HG03460 (cell line): Measurements from ENCODE around the gene BRF1.

Experiments used
- ATAC-seq: cut with Tn5 transposase; IDR thresholded peaks from one replicate; pipeline ENCODE4 v1.9.1; 2021; ENCODE audit not compliant: unreplicated experiment

BRF1 gene

DNA sequence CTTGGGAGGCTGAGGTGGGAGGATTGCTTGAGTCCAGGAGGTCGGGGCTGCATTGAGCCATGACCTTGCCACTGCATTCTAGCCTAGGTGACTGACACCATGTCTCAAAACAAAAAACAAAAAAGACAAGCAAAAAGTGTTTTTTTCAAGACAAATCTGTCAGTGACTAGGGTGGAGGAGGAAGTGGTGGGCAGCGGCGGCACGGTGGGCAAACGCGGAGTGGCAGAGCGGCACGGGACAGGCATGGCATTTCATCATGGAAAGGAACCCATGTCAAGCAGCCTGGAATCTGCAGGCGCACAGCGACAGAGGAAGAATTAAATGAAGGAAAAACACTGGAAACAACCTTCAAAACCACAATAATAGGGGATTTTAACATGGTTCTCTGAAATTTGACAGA lies 56.5 kb downstream of the BRF1 start:
- no peak for ATAC-seq

DNA sequence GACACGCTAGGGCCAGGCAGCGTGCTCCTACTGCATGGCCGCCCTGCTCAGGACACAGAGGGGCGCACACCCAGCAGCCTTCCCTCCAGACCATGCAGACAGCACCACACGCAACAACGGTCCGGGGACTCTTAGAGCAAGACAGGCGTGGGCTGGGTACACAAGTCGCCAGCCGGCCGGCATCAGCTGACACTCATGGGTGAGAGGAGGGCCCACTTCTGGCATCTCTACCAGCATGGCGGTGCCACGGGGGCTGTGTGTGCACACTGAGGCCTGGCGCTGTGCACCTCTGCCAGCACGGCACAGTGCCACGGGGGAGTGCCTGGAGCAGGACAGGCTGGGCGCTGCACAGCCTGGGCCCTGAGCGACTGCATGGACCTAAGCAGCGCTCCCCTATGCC lies 59.2 kb downstream of the BRF1 start:
- ATAC-seq = no peak

DNA sequence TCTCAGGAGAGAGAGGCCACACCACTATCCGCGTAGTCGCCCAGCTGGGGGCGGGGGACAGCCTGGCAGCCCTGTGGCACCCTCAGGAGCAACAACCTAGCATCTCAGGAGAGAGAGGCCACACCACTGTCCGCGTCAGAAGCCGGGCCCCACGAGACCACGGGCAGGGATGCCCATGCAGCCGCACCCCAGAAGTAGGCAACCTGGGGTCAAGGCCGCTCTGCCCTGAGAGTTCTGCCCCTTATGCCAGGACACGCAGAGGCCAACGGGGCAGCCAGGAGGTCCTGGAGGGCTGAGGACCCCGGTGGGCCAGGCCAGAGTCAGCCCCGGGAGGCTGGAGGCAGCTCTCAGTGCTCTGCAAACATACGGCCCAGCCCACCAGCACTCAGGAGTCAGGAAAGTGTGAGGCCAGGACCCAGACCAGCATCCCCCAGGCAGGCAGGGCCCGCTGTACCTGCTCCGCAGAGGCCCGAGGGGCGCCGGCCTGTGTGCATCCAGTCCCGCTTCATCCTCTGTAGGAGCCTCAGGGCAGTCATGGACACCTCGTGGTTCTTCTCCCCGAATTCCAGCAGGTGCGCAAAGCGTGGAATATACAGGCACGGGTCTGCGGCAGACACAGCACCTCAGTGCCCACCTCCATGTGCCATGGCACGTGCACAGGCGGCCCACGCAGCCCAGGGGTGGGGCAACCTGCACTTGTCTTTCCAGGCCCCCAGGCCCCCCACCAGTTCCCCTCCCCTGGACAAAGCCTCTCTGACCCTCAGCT lies 59.8 kb downstream of the BRF1 start:
- no peak for ATAC-seq

DNA sequence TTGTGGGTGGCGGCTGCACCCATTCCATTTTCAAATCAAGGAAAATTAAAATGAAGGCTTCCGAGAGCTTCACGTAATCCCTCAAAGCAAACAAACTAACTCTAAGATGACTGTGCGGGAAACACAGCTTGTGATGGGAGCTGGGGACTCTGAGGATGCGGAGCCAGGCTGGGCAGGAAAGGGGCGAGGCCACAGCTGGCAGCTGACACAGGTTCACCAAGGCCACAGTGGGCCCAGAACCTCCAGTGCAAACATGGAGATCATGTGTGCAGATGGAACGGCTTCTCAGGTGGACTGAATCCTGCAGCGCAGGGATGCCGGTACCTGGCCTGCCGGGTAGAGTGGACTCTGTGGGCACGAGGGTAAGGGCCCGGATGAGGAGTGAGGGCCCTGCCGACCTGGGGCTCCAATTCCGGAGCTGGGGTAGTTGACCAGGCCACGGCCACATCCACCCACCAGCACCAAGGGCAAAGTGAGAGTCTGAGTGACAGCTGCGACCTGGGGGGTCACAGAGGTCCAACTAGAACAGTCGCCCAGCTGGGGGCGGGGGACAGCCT lies 71.6 kb downstream of the BRF1 start:
- no peak for ATAC-seq

DNA sequence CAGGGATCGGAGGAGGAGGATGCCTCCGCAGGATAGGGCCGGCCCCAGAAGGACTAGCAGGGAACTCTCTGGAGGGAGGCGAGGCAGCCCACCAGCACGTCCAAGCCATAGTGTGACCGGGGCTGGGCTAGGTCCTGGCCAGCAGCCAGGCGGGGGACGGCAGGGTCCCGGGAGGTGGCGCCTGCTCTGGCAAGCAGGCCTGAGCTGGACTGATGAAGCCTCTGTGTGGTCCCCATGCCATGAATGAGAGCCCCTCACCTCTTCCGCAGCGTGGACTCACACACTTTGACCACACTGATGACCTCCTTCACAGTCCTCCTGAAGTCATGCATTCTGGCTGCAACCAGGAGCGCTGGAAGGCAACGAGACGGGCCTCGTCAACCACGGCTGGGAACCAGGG lies 72.2 kb downstream of the BRF1 start:
- ATAC-seq = no peak

DNA sequence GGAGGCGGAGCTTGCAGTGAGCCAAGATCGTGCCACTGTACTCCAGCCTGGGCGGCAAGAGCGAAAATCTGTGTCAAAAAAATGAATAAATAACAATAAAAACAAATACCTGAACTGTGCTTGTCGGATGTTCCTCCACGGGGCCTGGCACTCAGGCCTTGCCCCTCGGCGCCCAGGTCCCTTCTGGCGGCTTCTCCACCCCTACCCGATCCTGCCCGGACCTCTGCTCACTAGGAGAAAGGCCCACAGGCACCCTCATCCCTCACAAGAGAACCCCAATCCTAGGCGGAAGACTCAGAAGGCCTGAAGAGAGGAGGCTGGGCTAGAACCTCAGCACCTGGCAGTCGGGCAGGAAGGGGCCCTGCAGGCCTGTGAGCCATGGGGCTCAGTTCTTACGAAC lies 73.5 kb downstream of the BRF1 start:
- no peak for ATAC-seq

DNA sequence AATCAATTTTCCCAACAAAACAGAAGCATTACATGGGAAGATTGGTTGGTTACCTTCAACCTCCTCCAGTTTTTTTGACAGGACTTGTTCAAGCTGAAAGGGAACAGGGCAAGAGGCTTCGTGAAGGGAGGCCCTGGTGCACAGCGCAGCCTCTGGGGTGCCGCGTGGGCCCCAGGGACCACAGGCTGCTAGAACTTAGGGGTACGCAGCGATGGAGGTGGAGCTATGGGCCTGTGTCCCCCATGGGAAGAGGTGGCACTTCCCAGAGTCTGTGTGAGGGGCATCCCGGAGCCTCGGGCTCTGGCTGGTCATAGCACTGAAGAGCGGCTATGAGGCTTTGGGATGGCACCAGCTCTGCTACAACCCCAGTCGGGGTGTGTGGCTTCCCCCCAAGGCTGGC lies 74.6 kb downstream of the BRF1 start:
- no peak for ATAC-seq

DNA sequence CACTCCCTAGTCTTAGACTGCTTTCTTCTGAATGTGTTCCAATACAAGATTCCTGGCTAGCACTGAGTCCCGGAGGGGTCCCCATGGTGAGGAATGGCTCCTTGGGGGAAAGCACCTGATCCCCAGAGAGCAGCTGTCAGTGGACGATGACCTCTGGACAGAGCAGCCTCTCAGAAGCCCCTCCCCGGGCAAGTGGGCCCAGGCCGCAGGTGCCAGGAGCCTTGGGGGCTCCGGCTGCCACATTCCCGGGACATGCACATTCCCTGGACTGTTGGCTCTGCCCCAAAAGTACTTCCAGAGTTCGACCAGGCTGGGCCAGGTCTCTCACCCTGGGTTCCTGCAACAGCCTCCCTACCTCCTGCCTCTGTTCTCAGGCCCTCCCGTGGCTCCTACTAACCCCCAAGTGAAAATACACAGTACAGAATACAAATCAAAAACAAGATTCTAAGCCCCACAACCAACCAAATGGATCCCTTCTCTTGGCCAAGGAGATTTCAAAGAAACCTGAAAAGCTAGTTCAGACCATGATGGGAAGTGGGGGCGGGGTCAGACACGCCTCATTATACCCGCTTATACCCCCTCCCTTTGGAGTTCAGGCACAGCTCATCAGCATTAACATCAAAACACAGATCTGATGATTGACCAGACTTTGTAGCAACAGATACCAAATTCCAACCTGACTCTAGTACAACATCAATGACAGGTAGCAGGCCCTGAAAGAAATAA lies 75.8 kb downstream of the BRF1 start:
- no peak for ATAC-seq

DNA sequence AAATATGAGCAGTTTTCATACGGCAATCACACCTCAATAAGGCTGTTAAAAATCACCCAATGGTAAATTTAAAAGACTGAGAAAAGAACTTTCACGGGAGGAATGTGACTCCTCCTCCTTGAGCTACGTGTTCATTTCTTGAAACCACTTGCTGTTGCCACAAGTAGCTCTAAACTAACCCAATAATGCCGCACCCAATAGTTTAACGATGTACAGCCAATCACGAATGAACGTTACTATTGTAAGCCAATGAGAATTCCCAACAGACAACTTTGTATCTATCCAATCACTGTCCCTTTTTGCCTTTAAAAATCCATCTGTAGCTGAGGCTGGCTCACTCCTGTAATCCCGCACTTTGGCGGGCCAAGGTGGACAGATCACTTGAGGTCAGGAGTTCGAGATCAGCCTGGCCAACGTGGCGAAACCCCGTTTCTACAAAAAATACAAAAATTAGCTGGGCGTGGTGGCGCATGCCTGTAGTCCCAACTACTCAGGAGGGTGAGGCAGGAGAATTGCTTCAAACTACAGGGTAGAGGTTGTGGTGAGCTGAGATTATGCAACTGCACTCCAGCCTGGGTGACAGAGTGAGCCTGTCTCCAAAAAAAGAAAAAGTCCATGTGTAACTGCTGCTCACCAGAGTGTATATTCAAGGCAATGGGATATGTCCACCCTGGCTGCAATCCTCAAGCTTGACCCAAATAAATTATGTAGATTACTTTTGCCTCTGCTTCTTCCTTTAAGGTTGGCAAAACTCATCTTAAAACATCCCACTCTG lies 76.8 kb downstream of the BRF1 start:
- ATAC-seq = no peak

DNA sequence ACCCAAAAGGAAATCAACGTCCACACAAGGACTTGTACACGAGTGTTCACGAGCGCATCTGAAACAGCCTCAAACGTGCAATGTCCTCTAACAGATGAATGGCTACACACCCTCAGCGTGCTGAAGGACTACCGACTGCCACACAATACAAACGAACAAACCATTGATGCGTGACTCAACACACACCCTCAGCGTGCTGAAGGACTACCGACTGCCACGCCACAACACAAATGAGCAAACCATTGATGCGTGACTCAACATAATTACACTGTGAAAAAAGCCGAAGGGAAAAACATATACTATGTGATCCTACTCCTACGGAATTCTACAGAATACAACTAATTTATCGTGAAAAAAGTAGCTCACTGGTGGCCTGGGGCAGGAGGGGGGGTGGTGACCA lies 77.5 kb downstream of the BRF1 start:
- no peak for ATAC-seq

DNA sequence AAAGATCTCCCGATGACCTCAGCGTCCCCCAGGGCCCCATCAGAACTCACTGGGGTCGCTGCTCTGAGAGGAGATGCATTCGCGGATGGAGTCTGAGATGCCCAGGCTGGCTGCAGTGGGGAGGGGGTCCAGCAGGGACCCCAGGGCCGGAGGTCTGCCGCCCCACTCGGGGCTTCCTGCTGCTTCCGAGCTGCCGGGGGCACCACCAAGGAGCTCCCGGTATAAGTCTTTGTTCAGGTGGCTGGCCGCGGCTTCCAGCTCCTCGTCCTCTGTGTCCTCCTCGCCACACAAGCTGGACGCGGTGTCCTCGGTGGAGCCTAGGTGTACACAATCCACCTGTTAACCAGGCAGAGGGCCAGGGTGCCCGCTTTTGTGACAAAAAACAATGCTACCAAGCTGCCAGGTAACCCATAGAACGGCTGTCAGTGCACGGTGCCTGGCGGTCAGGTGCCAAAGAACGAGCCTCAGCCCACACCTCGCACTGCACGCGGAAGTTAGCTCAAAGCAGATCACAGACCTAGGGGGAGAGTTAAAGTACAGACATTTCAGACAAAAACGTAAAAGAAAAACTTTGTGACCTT lies 79.1 kb downstream of the BRF1 start:
- ATAC-seq = no peak

DNA sequence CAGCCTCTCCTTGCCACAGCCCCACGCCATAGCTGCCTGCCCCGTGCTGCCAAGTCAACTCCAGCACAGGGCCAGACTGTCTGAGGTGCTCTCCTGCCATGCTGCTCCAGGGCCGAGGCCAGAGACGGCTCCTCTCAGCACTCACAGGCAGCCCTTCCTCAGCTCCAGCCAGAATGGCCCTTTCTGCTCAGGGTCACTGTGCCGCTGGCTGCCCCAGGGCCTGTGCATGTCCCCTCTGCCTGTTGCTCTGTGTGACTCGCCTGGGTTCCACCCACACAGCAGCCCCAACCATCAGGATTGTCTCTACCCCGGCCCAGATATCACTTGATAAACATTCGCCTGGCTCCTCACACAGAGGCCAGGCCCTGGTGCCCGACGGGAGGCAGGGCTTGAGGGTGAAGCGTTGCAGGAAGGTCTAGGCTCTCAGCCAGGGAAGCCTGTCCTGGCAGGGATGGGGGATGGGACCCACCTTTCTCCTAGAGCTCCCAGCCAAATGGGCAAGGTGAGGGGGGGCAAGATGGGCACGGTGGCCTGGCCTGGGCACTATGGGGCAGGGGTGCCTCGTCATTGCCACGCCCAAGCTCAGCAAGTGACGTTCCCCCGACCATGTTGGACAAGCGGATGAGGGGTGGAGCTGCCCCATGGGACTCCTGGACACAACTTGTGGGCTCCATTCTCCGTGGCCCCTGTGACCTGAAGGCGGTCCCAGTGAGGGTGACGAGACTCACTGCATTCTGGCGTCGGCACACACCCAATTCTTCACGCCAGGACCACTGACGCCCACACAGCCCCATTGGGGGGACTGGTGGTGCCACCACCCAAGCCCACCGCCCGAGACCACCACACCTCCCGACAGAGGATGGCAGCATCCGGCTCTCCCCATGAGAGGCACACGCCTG lies 79.9 kb downstream of the BRF1 start:
- ATAC-seq = no peak

DNA sequence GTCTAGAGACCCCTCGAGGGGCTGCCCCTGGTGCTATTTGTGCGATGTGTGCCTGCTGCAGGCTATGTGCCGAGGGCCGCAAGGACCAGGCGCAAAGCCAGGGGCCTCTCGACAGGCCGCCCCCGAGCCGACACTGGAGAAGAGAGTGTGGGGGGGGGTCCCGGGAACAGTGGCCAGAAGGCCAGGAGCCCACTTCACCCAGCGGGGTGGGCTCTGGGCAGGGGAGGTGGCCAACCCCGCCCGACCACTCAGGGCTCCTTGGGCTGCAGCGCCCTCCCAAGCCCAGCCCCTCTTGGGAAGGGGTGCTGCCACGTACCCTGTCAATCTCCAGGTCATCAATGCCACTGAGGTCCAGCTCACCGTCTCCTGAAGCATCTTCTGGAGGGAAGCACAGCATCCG lies 81.0 kb downstream of the BRF1 start:
- no peak for ATAC-seq

DNA sequence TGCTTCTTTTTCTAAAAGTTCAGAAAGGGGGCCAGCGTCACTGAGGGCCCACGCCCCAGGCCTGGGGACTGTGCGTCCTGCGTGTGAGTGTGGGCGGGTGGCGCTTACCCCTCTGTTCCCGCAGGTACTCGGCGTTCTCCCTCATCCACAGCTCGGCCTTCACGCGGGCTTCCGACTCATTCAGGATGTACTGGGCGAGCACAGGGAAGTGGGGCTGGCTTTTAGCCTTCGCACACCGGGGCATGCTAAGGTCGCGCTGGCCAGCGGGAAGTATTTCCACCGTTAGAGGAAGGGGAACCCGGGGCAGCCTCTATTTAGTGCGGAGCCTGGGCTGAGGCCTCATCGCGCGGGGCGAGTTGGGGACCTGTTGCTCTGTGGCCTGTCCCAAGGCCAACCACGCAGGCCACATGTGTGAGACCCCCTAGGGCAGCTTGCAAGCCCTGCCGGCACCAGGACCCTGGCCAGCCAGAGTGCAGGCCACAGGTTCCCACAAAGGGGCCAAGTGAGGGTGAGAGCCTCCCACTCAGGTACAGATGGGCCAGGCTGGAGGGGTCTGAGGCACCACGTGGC lies 81.7 kb downstream of the BRF1 start:
- no peak for ATAC-seq

DNA sequence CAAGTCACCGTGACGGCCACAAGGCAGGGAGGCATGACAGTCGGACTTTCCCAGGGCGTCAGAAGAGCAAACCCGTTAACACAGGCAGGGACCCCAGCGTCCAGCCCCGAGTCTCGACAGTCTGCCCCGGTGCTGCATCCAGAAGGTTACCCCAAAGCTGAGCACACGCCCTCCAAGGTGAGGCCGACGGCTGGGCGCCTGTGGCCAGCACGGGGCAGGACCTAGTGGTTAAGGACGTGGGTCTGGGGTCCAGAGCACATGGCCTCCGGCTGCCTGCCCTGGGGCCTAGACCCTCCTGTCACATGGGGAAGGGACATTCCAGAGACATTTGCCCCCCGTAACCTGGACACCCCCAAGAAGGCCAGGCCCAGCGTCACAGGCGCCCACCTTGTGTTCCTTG lies 82.2 kb downstream of the BRF1 start:
- no peak for ATAC-seq

DNA sequence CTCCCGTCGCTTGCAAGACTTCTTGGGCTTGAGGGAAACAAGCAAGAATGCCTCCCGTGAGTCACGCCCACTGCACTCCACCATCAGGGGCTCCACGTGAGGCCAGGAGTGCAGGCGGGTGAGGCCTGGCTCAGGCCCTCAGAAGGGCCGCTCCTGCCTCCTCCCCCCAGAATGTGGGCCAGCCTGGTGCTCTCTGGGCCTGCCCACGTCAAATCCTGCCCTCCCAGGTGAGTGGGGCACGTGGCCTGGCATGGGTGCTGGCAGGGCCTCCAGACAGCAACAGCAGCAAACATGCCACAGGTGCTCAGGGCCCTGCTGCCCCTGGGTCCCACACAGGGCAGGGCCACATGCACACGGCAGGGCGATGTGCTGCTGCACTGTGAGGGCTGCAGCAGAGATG lies 83.0 kb downstream of the BRF1 start:
- ATAC-seq = no peak

DNA sequence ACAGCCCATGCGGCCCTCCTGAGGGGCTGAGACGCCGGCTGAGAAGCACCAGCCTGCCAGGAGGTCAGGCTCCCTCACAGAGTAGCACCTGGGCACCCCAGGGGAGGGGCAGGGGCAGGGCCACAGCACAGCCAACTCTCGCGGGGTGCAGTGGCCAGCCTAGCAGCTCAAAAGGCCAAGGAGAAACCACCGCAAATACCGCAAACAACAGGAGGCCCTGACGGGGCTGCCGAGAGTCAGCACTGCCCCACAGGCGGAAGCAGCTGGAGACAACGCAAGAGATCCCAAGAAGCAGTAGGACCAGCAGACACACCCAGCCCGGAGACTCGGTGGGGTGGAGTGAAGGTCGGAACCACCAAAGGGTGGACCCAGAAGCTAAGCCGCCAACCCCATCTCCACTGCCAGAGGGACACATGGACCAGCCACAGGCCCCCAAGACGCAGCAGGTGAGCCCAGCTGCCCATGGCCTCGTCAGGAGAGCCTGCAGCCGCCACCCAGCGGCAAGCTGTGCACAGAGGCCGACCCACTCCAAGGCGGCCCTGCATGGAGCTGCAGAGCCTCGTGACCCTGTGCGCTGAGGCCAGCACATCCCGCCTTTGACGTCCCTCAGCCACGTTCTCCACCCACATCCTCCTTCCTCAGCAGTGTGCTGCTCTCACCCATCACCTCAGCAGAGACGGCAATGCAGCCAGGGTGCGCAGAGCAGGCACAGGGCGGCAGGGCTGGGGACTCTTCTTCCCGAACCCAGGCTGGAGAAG lies 84.1 kb downstream of the BRF1 start:
- ATAC-seq = no peak

DNA sequence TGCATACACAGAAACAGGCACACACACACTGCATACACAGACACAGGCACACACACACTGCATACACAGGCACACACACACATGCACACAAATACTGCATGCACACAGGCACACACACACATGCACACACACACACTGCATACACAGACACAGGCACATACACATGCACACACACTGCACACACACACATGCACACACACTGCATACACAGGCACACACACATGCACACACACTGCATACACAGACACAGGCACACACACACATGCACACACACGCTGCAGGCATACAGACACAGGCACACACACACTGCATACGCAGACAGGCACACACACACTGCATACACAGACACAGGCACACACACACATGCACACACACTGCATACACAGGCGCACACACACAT lies 85.2 kb downstream of the BRF1 start:
- ATAC-seq = no peak

DNA sequence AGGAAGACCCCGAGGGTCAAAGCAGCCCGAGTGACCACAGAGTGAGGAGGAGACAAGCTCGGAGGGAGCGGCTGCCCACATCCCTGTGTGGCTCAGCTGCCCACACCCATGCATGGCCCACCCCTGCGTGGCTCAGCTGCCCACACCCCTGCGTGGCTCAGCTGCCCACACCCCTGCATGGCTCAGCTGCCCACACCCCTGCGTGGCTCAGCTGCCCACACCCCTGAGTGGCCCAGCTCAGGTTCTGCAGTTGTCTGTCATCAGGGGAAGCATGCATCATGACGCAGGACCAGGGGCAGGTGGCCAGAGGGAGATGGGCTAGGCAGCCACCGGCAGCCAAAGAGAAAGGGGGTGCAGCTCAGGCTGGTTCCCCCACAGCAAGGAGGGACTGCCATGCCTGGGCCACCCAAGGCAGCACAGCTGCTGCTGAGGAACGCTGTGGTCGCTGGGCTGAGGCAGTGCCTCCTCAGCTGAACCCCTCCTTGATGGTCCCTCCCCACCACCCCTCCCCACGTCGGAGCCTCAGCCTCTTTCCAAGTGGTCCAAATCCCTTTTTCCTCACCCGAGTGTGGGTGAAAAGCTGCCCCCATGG lies 86.4 kb downstream of the BRF1 start:
- no peak for ATAC-seq
